ENCODE results near the gene MVP. TPM values are rescaled to one million over a fixed set of nuclear protein-coding genes. Genes with fewer than 3 reads are reported as not detected.

The MVP gene
- total and polyA plus RNA-seq, 7 experiments from 2014 or later = 118 to 221 (median 150) TPM

DNA sequence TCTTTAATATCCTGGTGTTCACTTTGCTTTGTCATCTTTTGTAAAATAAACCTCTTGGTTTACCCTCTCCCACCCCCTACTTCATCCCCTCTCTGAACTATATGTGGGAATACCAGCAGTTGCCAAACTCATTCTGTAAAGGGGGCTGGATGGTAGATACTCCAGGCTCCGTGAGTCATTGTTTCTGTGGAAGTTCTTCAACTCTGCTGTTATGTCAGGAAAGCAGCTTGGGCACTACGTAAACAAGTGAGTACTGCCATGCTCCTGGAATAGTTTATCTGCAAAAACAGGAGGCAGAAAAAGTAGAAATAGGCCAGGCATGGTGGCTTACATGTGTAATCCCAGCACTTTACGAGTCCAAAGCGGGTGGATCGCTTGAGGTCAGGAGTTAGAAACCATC is 17.6 kb downstream of the MVP start:
- H3K27ac Mint-ChIP-seq = peak overlapping the region in 2 of 9 donors; percentile 10 to 11
- ChIA-PET POLR2A (interaction anchor here (1.1 to 2.2 kb wide), 4 partner anchors 8 to 22 kb away, joined by 3 to 12 read pairs (median 6); partner anchors contain the start of gene PAGR1), CTCF (interaction anchor here (0.6 to 5.4 kb wide), 3 partner anchors 10 to 819 kb away, joined by 3 to 22 read pairs (median 4); no protein-coding TSS in a partner anchor)
- no peaks in the 10 kb centered on the region for H3K27me3 Mint-ChIP-seq
- ATAC-seq = no peak
- H3K4me3 Mint-ChIP-seq = no peak overlapping the region
- H3K4me1 Mint-ChIP-seq = peaks cover 0 to 5% (median under 1%) of the 10 kb centered on the region in 7 donors
- no peaks in the 10 kb centered on the region for H3K4me1 ChIP-seq (ENCODE audit: control insufficient read depth in 2 of 2, insufficient read depth in 2 of 2, low read length in 2 of 2)
- no peaks in the 10 kb centered on the region for H3K27me3 ChIP-seq (ENCODE audit: control insufficient read depth in 2 of 2, insufficient read depth in 2 of 2, low read length in 2 of 2)
- H3K36me3 ChIP-seq (ENCODE audit: control insufficient read depth in 2 of 3, insufficient read depth in 3 of 3, low read length in 3 of 3) = peaks cover 20 to 94% (median 21%) of the 10 kb centered on the region in 3 experiments
- no peak overlapping the region for H3K27ac ChIP-seq (ENCODE audit: low read depth, low read length)
- DNase-seq = no peak
- no peaks in the 10 kb centered on the region for H3K9me3 ChIP-seq (ENCODE audit: control insufficient read depth in 2 of 3, low read length in 3 of 3)
- no peaks in the 10 kb centered on the region for H3K9me3 Mint-ChIP-seq
- peaks cover 0 to 36% (median 19%) of the 10 kb centered on the region in 5 donors for H3K36me3 Mint-ChIP-seq
- no peak overlapping the region for H3K4me3 ChIP-seq (ENCODE audit: low read length)
- intact Hi-C loops (cut with micrococcal nuclease) = no loop called here

DNA sequence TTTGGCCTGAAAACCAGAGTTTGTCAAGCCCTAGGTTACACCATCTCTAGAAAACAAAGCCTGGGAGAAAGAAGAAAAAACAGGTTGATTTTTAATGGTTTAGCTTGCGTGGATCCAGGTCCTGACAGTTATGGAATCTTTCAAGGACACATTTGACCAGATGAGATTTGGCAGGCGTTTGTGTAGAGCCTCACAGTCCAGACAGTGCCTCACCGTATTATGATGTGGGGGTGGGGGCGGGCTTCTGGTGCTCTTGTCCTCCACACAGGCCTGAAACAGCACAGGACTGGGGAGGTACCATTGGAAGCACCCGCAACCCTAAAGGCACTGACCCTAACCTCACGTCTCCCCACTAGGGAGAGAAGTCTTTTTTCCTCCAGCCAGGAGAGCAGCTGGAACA is 19.6 kb downstream of the MVP start:
- ATAC-seq (no peak), DNase-seq (no peak)
- Histone ChIP-seq H3K9me3 (ENCODE audit: control insufficient read depth in 2 of 3, low read length in 3 of 3) (no peaks in the 10 kb centered on the region), H3K27ac (ENCODE audit: low read depth, low read length) (no peak overlapping the region), H3K4me1 (ENCODE audit: control insufficient read depth in 2 of 2, insufficient read depth in 2 of 2, low read length in 2 of 2) (no peaks in the 10 kb centered on the region), H3K27me3 (ENCODE audit: control insufficient read depth in 2 of 2, insufficient read depth in 2 of 2, low read length in 2 of 2) (no peaks in the 10 kb centered on the region), H3K36me3 (ENCODE audit: control insufficient read depth in 2 of 3, insufficient read depth in 3 of 3, low read length in 3 of 3) (peaks cover 12 to 90% (median 19%) of the 10 kb centered on the region in 3 experiments), H3K4me3 (ENCODE audit: low read length) (no peak overlapping the region)
- CTCF ChIA-PET = interaction anchor here (0.6 to 0.9 kb wide), 3 partner anchors 8 to 150 kb away, joined by 3 to 4 read pairs (median 3); partner anchors contain the start of gene PAGR1
- Mint-ChIP-seq H3K4me3 (no peak overlapping the region), H3K4me1 (peaks cover 0 to 5% (median 3%) of the 10 kb centered on the region in 7 donors), H3K9me3 (no peaks in the 10 kb centered on the region), H3K27ac (peak overlapping the region in 2 of 9 donors; percentile 17 to 33), H3K36me3 (peaks cover 0 to 37% (median 22%) of the 10 kb centered on the region in 5 donors), H3K27me3 (no peaks in the 10 kb centered on the region)
- POLR2A ChIA-PET = interaction anchor here (0.5 to 2.2 kb wide), 4 partner anchors 10 to 24 kb away, joined by 3 to 12 read pairs (median 6); partner anchors contain the start of gene PAGR1
- intact Hi-C loops (cut with micrococcal nuclease) = no loop called here

DNA sequence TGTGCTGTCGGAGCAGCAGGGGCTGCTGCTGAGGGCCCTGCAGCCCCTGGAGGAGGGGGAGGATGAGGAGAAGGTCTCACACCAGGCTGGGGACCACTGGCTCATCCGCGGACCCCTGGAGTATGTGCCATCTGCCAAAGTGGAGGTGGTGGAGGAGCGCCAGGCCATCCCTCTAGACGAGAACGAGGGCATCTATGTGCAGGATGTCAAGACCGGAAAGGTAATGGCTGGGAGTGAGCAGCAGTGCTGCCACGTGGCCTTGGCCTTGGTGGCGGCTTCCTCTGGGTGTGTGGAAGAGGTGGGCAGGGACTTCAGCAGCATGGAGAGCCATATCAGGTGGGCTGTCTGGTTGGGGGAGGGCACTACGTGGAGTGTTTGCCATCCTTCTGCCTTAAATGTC is 20.0 kb downstream of the MVP start:
- H3K9me3 ChIP-seq (ENCODE audit: control insufficient read depth in 2 of 3, low read length in 3 of 3) = no peaks in the 10 kb centered on the region
- no peak for ATAC-seq
- H3K4me1 ChIP-seq (ENCODE audit: control insufficient read depth in 2 of 2, insufficient read depth in 2 of 2, low read length in 2 of 2) = no peaks in the 10 kb centered on the region
- no peak overlapping the region for H3K4me3 Mint-ChIP-seq
- H3K27me3 ChIP-seq (ENCODE audit: control insufficient read depth in 2 of 2, insufficient read depth in 2 of 2, low read length in 2 of 2) = no peaks in the 10 kb centered on the region
- H3K4me1 Mint-ChIP-seq = peaks cover 0 to 5% (median 3%) of the 10 kb centered on the region in 7 donors
- H3K36me3 ChIP-seq (ENCODE audit: control insufficient read depth in 2 of 3, insufficient read depth in 3 of 3, low read length in 3 of 3) = peaks cover 12 to 91% (median 20%) of the 10 kb centered on the region in 3 experiments
- ChIA-PET CTCF (interaction anchor here (0.6 to 0.9 kb wide), 2 partner anchors 24 to 151 kb away, joined by 3 read pairs; partner anchors contain the start of gene PAGR1), POLR2A (interaction anchor here (1.1 to 2.2 kb wide), 2 partner anchors 18 to 24 kb away, joined by 5 read pairs; partner anchors contain the start of gene PAGR1)
- no peak for DNase-seq
- H3K4me3 ChIP-seq (ENCODE audit: low read length) = no peak overlapping the region
- H3K9me3 Mint-ChIP-seq = no peaks in the 10 kb centered on the region
- peak overlapping the region in 4 of 9 donors; percentile 17 to 89 (median 31) for H3K27ac Mint-ChIP-seq
- intact Hi-C loops (cut with micrococcal nuclease) = no loop called here
- H3K27me3 Mint-ChIP-seq = no peaks in the 10 kb centered on the region
- no peak overlapping the region for H3K27ac ChIP-seq (ENCODE audit: low read depth, low read length)
- H3K36me3 Mint-ChIP-seq = peaks cover under 1 to 39% (median 24%) of the 10 kb centered on the region in 5 donors

DNA sequence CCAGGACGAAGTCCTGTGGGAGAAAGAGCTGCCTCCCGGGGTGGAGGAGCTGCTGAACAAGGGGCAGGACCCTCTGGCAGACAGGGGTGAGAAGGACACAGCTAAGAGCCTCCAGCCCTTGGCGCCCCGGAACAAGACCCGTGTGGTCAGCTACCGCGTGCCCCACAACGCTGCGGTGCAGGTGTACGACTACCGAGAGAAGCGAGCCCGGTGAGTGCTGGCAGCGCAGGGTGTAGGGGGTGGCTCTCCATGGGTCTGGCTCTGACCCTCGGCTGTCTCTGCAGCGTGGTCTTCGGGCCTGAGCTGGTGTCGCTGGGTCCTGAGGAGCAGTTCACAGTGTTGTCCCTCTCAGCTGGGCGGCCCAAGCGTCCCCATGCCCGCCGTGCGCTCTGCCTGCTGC is 21.4 kb downstream of the MVP start:
- peak overlapping the region in 1 of 9 donors; percentile 48 for H3K27ac Mint-ChIP-seq
- H3K27me3 Mint-ChIP-seq = no peaks in the 10 kb centered on the region
- peaks cover 8 to 42% (median 23%) of the 10 kb centered on the region in 5 donors for H3K36me3 Mint-ChIP-seq
- intact Hi-C loops (cut with micrococcal nuclease) = no loop called here
- POLR2A ChIA-PET = interaction anchor here (1.0 to 1.5 kb wide), 4 partner anchors 11 to 26 kb away, joined by 3 to 5 read pairs (median 4); partner anchors contain the start of gene PAGR1
- ATAC-seq = no peak
- no peak overlapping the region for H3K27ac ChIP-seq (ENCODE audit: low read depth, low read length)
- H3K4me1 ChIP-seq (ENCODE audit: control insufficient read depth in 2 of 2, insufficient read depth in 2 of 2, low read length in 2 of 2) = no peaks in the 10 kb centered on the region
- no peaks in the 10 kb centered on the region for H3K9me3 ChIP-seq (ENCODE audit: control insufficient read depth in 2 of 3, low read length in 3 of 3)
- no peaks in the 10 kb centered on the region for H3K27me3 ChIP-seq (ENCODE audit: control insufficient read depth in 2 of 2, insufficient read depth in 2 of 2, low read length in 2 of 2)
- H3K4me1 Mint-ChIP-seq = peaks cover 0 to 5% (median 3%) of the 10 kb centered on the region in 7 donors
- DNase-seq = no peak
- no peak overlapping the region for H3K4me3 ChIP-seq (ENCODE audit: low read length)
- CTCF ChIA-PET = interaction anchor here (0.9 to 1.2 kb wide), 3 partner anchors 12 to 104 kb away, joined by 3 to 7 read pairs (median 3); no protein-coding TSS in a partner anchor
- no peak overlapping the region for H3K4me3 Mint-ChIP-seq
- peaks cover 0 to 1% (median 0%) of the 10 kb centered on the region in 11 donors for H3K9me3 Mint-ChIP-seq
- H3K36me3 ChIP-seq (ENCODE audit: control insufficient read depth in 2 of 3, insufficient read depth in 3 of 3, low read length in 3 of 3) = peaks cover 5 to 93% (median 20%) of the 10 kb centered on the region in 3 experiments

DNA sequence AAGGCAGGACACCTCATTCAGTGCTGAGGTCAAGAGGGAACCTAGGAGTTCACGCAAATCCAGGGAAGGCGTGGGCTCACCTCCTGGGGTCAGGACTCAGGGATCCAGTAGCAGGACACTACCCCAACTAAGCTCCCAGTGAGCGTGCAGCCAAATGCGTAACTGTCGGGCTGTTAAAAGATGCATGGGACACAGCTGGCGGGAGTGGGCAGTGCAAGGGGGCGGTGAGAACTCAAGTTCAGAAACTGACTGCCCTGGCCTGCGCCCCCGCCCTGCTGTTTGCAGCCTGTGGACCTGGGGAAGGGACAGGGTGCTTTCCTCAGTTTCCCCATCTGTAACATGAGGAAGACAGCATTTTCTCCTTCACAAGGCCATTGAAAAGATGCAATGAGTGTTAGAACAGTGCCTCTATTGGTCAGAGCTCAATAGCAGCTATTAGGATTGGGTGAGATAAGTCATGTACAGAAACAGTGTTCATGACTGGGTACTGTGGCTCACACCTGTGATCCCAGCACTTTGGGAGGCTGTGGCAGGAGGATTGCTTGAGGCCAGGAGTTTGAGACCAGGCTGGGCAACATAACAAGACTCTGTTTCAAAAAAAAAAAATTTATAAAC is 22.6 kb downstream of the MVP start:
- H3K27ac Mint-ChIP-seq = peak overlapping the region; percentile 5 to 78 (median 53)
- DNase-seq = no peak

DNA sequence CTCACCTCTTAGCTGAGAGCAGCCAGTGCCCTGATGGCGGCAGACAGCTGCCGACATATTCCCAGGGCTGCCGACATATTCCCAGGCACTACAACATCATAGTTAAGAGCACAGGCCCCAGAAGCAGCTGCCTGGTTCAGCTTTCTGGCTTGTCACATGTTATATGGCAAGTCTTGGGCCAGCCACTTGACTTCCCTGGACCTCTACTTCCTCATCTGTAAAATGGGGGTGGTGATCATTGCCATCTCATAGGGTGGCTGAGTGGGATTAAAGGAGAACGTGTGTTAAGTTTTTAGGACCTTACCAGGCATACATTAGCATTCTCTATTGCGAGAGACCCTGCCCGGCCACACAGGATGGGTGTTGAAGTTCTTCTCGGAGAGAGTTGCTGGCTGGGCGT is 23.7 kb downstream of the MVP start:
- no peaks in the 10 kb centered on the region for H3K27me3 ChIP-seq (ENCODE audit: control insufficient read depth in 2 of 2, insufficient read depth in 2 of 2, low read length in 2 of 2)
- Mint-ChIP-seq H3K27me3 (no peaks in the 10 kb centered on the region), H3K4me1 (peaks cover 7 to 15% (median 9%) of the 10 kb centered on the region in 7 donors), H3K9me3 (peaks cover 0 to 1% (median 0%) of the 10 kb centered on the region in 11 donors), H3K4me3 (no peak overlapping the region), H3K36me3 (peaks cover 8 to 39% (median 13%) of the 10 kb centered on the region in 5 donors), H3K27ac (peak overlapping the region in 7 of 9 donors; percentile 5 to 89 (median 58))
- H3K4me1 ChIP-seq (ENCODE audit: control insufficient read depth in 2 of 2, insufficient read depth in 2 of 2, low read length in 2 of 2) = peaks cover 0 to 7% of the 10 kb centered on the region in 2 donors
- ATAC-seq = no peak
- H3K27ac ChIP-seq (ENCODE audit: low read depth, low read length) = no peak overlapping the region
- no peak overlapping the region for H3K4me3 ChIP-seq (ENCODE audit: low read length)
- no peak for DNase-seq
- peaks cover 0 to 83% (median 21%) of the 10 kb centered on the region in 3 experiments for H3K36me3 ChIP-seq (ENCODE audit: control insufficient read depth in 2 of 3, insufficient read depth in 3 of 3, low read length in 3 of 3)
- intact Hi-C loops (cut with micrococcal nuclease) = no loop called here
- ChIA-PET CTCF (interaction anchor here (1.2 to 1.6 kb wide), 2 partner anchors 16 to 143 kb away, joined by 3 to 6 read pairs; no protein-coding TSS in a partner anchor), POLR2A (interaction anchor here (1.0 to 2.1 kb wide), 4 partner anchors 16 to 144 kb away, joined by 3 to 11 read pairs (median 4); partner anchors contain the start of gene MVP)
- H3K9me3 ChIP-seq (ENCODE audit: control insufficient read depth in 2 of 3, low read length in 3 of 3) = no peaks in the 10 kb centered on the region

More for the DNA sequence above, 22.6 kb downstream of the MVP start:
- Mint-ChIP-seq H3K36me3 (peaks cover 8 to 40% (median 14%) of the 10 kb centered on the region in 5 donors), H3K27me3 (no peaks in the 10 kb centered on the region), H3K4me1 (peaks cover 0 to 8% (median 3%) of the 10 kb centered on the region in 7 donors), H3K4me3 (no peak overlapping the region), H3K9me3 (peaks cover 0 to 1% (median 0%) of the 10 kb centered on the region in 11 donors)
- Histone ChIP-seq H3K4me1 (ENCODE audit: control insufficient read depth in 2 of 2, insufficient read depth in 2 of 2, low read length in 2 of 2) (no peaks in the 10 kb centered on the region), H3K4me3 (ENCODE audit: low read length) (no peak overlapping the region), H3K36me3 (ENCODE audit: control insufficient read depth in 2 of 3, insufficient read depth in 3 of 3, low read length in 3 of 3) (peaks cover 0 to 93% (median 21%) of the 10 kb centered on the region in 3 experiments), H3K9me3 (ENCODE audit: control insufficient read depth in 2 of 3, low read length in 3 of 3) (no peaks in the 10 kb centered on the region), H3K27me3 (ENCODE audit: control insufficient read depth in 2 of 2, insufficient read depth in 2 of 2, low read length in 2 of 2) (no peaks in the 10 kb centered on the region), H3K27ac (ENCODE audit: low read depth, low read length) (no peak overlapping the region)
- POLR2A ChIA-PET = interaction anchor here (1.0 to 2.1 kb wide), 4 partner anchors 10 to 143 kb away, joined by 3 to 11 read pairs (median 5); partner anchors contain the start of gene MVP
- CTCF ChIA-PET = interaction anchor here (1.2 kb wide), 2 partner anchors 142 to 155 kb away, joined by 3 to 6 read pairs; no protein-coding TSS in a partner anchor
- ATAC-seq = no peak
- intact Hi-C loops (cut with micrococcal nuclease) = no loop called here

All from naive thymus-derived CD4-positive, alpha-beta T cell (primary cell).